ENCODE data around the gene ALKBH2. TPM values are rescaled to one million over a fixed set of nuclear protein-coding genes. Genes with fewer than 3 reads are reported as not detected.

The ALKBH2 gene
- total and polyA plus RNA-seq, 5 donors from 2014 or later: 8.7 to 24.9 (median 11.0) TPM

- H3K9me3 Mint-ChIP-seq: no peaks in the 10 kb centered on the region
- DNase-seq (no peak), ATAC-seq (ENCODE audit: low read depth in 2 of 2) (peak; percentile 4 to 6)
- Histone ChIP-seq H3K9me3 (ENCODE audit: control insufficient read depth in 2 of 2, low read length in 2 of 2) (no peaks in the 10 kb centered on the region), H3K27ac (ENCODE audit: insufficient read depth, low read length, poor library complexity, severe bottlenecking) (peak overlapping the region; percentile 71), H3K27me3 (ENCODE audit: control insufficient read depth, insufficient read depth, low read length) (no peaks in the 10 kb centered on the region), H3K4me1 (ENCODE audit: control insufficient read depth, insufficient read depth, low read length, poor library complexity, severe bottlenecking) (peaks cover 32% of the 10 kb centered on the region), H3K4me3 (ENCODE audit: low read depth, low read length) (peak overlapping the region; percentile 82), H3K36me3 (ENCODE audit: control insufficient read depth, insufficient read depth, low read length) (peaks cover 12% of the 10 kb centered on the region)
- no peaks in the 10 kb centered on the region for H3K27me3 Mint-ChIP-seq
- H3K36me3 Mint-ChIP-seq: peaks cover 5% of the 10 kb centered on the region
- H3K27ac Mint-ChIP-seq: peak overlapping the region; percentile 38 to 87 (median 83)
- peaks cover 5 to 44% (median 23%) of the 10 kb centered on the region in 4 donors for H3K4me1 Mint-ChIP-seq
- peak overlapping the region; percentile 90 to 94 (median 94) for H3K4me3 Mint-ChIP-seq
Measured at GRCh38 chr12:109098183-109098604, 4.9 kb upstream of the ALKBH2 start.

GRCh38 chr12:109097435-109098182 is 4.3 kb upstream of the ALKBH2 start, which contains the start of gene UNG:
TSS of gene UNG (plus strand) at chr12:109097597. CDS start at chr12:109097680, 83 bp downstream.
- Mint-ChIP-seq H3K4me3 (peak within 1 kb of the TSS; percentile 90 to 94 (median 94)), H3K27ac (peak within 1 kb of the TSS; percentile 38 to 87 (median 83)), H3K9me3 (no peaks in the 10 kb centered on the region), H3K27me3 (no peaks in the 10 kb centered on the region), H3K36me3 (peaks cover 4% of the 10 kb centered on the region), H3K4me1 (peaks cover 7 to 50% (median 28%) of the 10 kb centered on the region in 4 donors)
- H3K36me3 ChIP-seq (ENCODE audit: control insufficient read depth, insufficient read depth, low read length): peaks cover 10% of the 10 kb centered on the region
- H3K27ac ChIP-seq (ENCODE audit: insufficient read depth, low read length, poor library complexity, severe bottlenecking): peak within 1 kb of the TSS; percentile 71
- peak within 1 kb of the TSS; percentile 82 for H3K4me3 ChIP-seq (ENCODE audit: low read depth, low read length)
- no peaks in the 10 kb centered on the region for H3K27me3 ChIP-seq (ENCODE audit: control insufficient read depth, insufficient read depth, low read length)
- peak; percentile 95 to 96 (median 95) for DNase-seq
- H3K4me1 ChIP-seq (ENCODE audit: control insufficient read depth, insufficient read depth, low read length, poor library complexity, severe bottlenecking): peaks cover 38% of the 10 kb centered on the region
- peak; percentile 94 to 95 for ATAC-seq (ENCODE audit: low read depth in 2 of 2)
- no peaks in the 10 kb centered on the region for H3K9me3 ChIP-seq (ENCODE audit: control insufficient read depth in 2 of 2, low read length in 2 of 2)

- ATAC-seq (ENCODE audit: low read depth in 2 of 2) (no peak), DNase-seq (no peak)
- Mint-ChIP-seq H3K36me3 (peaks cover 4% of the 10 kb centered on the region), H3K4me3 (peak overlapping the region in 3 of 4 donors; percentile 53 to 84 (median 66)), H3K4me1 (peaks cover 10 to 53% (median 33%) of the 10 kb centered on the region in 4 donors), H3K27ac (no peak overlapping the region), H3K27me3 (no peaks in the 10 kb centered on the region), H3K9me3 (no peaks in the 10 kb centered on the region)
- H3K9me3 ChIP-seq (ENCODE audit: control insufficient read depth in 2 of 2, low read length in 2 of 2): no peaks in the 10 kb centered on the region
- H3K4me3 ChIP-seq (ENCODE audit: low read depth, low read length): no peak overlapping the region
- peaks cover 6% of the 10 kb centered on the region for H3K36me3 ChIP-seq (ENCODE audit: control insufficient read depth, insufficient read depth, low read length)
- H3K27ac ChIP-seq (ENCODE audit: insufficient read depth, low read length, poor library complexity, severe bottlenecking): no peak overlapping the region
- H3K4me1 ChIP-seq (ENCODE audit: control insufficient read depth, insufficient read depth, low read length, poor library complexity, severe bottlenecking): peaks cover 43% of the 10 kb centered on the region
- no peaks in the 10 kb centered on the region for H3K27me3 ChIP-seq (ENCODE audit: control insufficient read depth, insufficient read depth, low read length)
Measured at GRCh38 chr12:109097140-109097434, 3.8 kb upstream of the ALKBH2 start.

- ATAC-seq (ENCODE audit: low read depth in 2 of 2) (no peak), DNase-seq (no peak)
- Mint-ChIP-seq H3K4me1 (peaks cover 5 to 34% (median 21%) of the 10 kb centered on the region in 4 donors), H3K9me3 (no peaks in the 10 kb centered on the region), H3K36me3 (peaks cover 4% of the 10 kb centered on the region), H3K27me3 (no peaks in the 10 kb centered on the region), H3K27ac (peak overlapping the region; percentile 75 to 96 (median 93)), H3K4me3 (peak overlapping the region; percentile 89 to 91 (median 90))
- peak overlapping the region; percentile 76 for H3K27ac ChIP-seq (ENCODE audit: insufficient read depth, low read length, poor library complexity, severe bottlenecking)
- H3K36me3 ChIP-seq (ENCODE audit: control insufficient read depth, insufficient read depth, low read length): peaks cover 21% of the 10 kb centered on the region
- H3K4me1 ChIP-seq (ENCODE audit: control insufficient read depth, insufficient read depth, low read length, poor library complexity, severe bottlenecking): peaks cover 25% of the 10 kb centered on the region
- peak overlapping the region; percentile 88 for H3K4me3 ChIP-seq (ENCODE audit: low read depth, low read length)
- no peaks in the 10 kb centered on the region for H3K27me3 ChIP-seq (ENCODE audit: control insufficient read depth, insufficient read depth, low read length)
- no peaks in the 10 kb centered on the region for H3K9me3 ChIP-seq (ENCODE audit: control insufficient read depth in 2 of 2, low read length in 2 of 2)
Measured at GRCh38 chr12:109092497-109093021, 713 bp downstream of the ALKBH2 start.

GRCh38 chr12:109089683-109090082 is 3.6 kb downstream of the ALKBH2 start:
- ATAC-seq (ENCODE audit: low read depth in 2 of 2): no peak
- H3K27ac ChIP-seq (ENCODE audit: insufficient read depth, low read length, poor library complexity, severe bottlenecking): no peak overlapping the region
- H3K4me1 Mint-ChIP-seq: peaks cover 5 to 32% (median 21%) of the 10 kb centered on the region in 4 donors

GRCh38 chr12:109088818-109089217 is 4.5 kb downstream of the ALKBH2 start:
- Histone ChIP-seq H3K36me3 (ENCODE audit: control insufficient read depth, insufficient read depth, low read length) (peaks cover 50% of the 10 kb centered on the region), H3K27me3 (ENCODE audit: control insufficient read depth, insufficient read depth, low read length) (no peaks in the 10 kb centered on the region), H3K9me3 (ENCODE audit: control insufficient read depth in 2 of 2, low read length in 2 of 2) (no peaks in the 10 kb centered on the region), H3K4me3 (ENCODE audit: low read depth, low read length) (no peak overlapping the region), H3K4me1 (ENCODE audit: control insufficient read depth, insufficient read depth, low read length, poor library complexity, severe bottlenecking) (peaks cover 19% of the 10 kb centered on the region), H3K27ac (ENCODE audit: insufficient read depth, low read length, poor library complexity, severe bottlenecking) (no peak overlapping the region)
- peaks cover 4% of the 10 kb centered on the region for H3K36me3 Mint-ChIP-seq
- H3K4me1 Mint-ChIP-seq: peaks cover 5 to 31% (median 21%) of the 10 kb centered on the region in 4 donors
- H3K4me3 Mint-ChIP-seq: no peak overlapping the region
- peak overlapping the region in 1 of 3 donors; percentile 81 for H3K27ac Mint-ChIP-seq
- ATAC-seq (ENCODE audit: low read depth in 2 of 2) (no peak), DNase-seq (no peak)
- no peaks in the 10 kb centered on the region for H3K9me3 Mint-ChIP-seq
- no peaks in the 10 kb centered on the region for H3K27me3 Mint-ChIP-seq

More at GRCh38 chr12:109089683-109090082, 3.6 kb downstream of the ALKBH2 start:
- Mint-ChIP-seq H3K4me3 (peak overlapping the region in 1 of 4 donors; percentile 51), H3K27me3 (no peaks in the 10 kb centered on the region), H3K9me3 (no peaks in the 10 kb centered on the region), H3K27ac (peak overlapping the region in 1 of 3 donors; percentile 62), H3K36me3 (peaks cover 4% of the 10 kb centered on the region)
- no peaks in the 10 kb centered on the region for H3K27me3 ChIP-seq (ENCODE audit: control insufficient read depth, insufficient read depth, low read length)
- DNase-seq: no peak
- H3K36me3 ChIP-seq (ENCODE audit: control insufficient read depth, insufficient read depth, low read length): peaks cover 48% of the 10 kb centered on the region
- no peak overlapping the region for H3K4me3 ChIP-seq (ENCODE audit: low read depth, low read length)
- H3K9me3 ChIP-seq (ENCODE audit: control insufficient read depth in 2 of 2, low read length in 2 of 2): no peaks in the 10 kb centered on the region
- peaks cover 19% of the 10 kb centered on the region for H3K4me1 ChIP-seq (ENCODE audit: control insufficient read depth, insufficient read depth, low read length, poor library complexity, severe bottlenecking)

GRCh38 chr12:109087250-109087649 is 6.0 kb downstream of the ALKBH2 start:
- H3K36me3 ChIP-seq (ENCODE audit: control insufficient read depth, insufficient read depth, low read length): peaks cover 62% of the 10 kb centered on the region
- no peaks in the 10 kb centered on the region for H3K9me3 ChIP-seq (ENCODE audit: control insufficient read depth in 2 of 2, low read length in 2 of 2)
- no peak overlapping the region for H3K27ac Mint-ChIP-seq
- peaks cover 10% of the 10 kb centered on the region for H3K36me3 Mint-ChIP-seq
- ATAC-seq (ENCODE audit: low read depth in 2 of 2): no peak
- H3K4me1 Mint-ChIP-seq: peaks cover 0 to 15% (median 9%) of the 10 kb centered on the region in 4 donors
- H3K4me3 ChIP-seq (ENCODE audit: low read depth, low read length): no peak overlapping the region
- H3K27me3 Mint-ChIP-seq: no peaks in the 10 kb centered on the region
- no peaks in the 10 kb centered on the region for H3K27me3 ChIP-seq (ENCODE audit: control insufficient read depth, insufficient read depth, low read length)
- H3K4me1 ChIP-seq (ENCODE audit: control insufficient read depth, insufficient read depth, low read length, poor library complexity, severe bottlenecking): peaks cover 6% of the 10 kb centered on the region
- no peak overlapping the region for H3K4me3 Mint-ChIP-seq
- H3K27ac ChIP-seq (ENCODE audit: insufficient read depth, low read length, poor library complexity, severe bottlenecking): no peak overlapping the region
- DNase-seq: no peak
- no peaks in the 10 kb centered on the region for H3K9me3 Mint-ChIP-seq
